IMR-90 (cell line): ENCODE data around the gene SELENOM. TPM values are rescaled to one million over a fixed set of nuclear protein-coding genes. Genes with fewer than 3 reads are reported as not detected.
A peak's percentile ranks its signal among the peaks of the same experiment; 100 is the strongest.

ENCODE experiments used
- ATAC-seq: fragments of 200-7000 bp; cut with Tn5 transposase; 2 replicates; pipeline ENCODE4 v1.9.1; 2020; ENCODE audit warnings: low read depth, mild to moderate bottlenecking, moderate library complexity
- BruUV-seq: library from RNA; stranded (reverse); fragments of 400-500 nt; replicated peaks from 2 replicates; lab custom pipeline; 2021; lab: Mats Ljungman, UMichigan
- CTCF ChIA-PET: fragments of 300-600 bp; formaldehyde crosslinking; extraction: SDS; loops from one replicate; lab custom pipeline; 2021; ENCODE audit warnings: antibody characterized with exemption; lab: Yijun Ruan, JAX
- POLR2A ChIA-PET: fragments of 300-600 bp; sonication (Branson Sonifier 250); formaldehyde crosslinking; loops from one replicate; lab custom pipeline; 2022; ENCODE audit warnings: antibody characterized with exemption; ENCODE audit not compliant: unreplicated experiment; lab: Charles Lee
- DNase-seq: peaks from one replicate; pipeline ENCODE4 v3.0.0; 2013
- H2AFZ ChIP-seq: replicated peaks from 2 replicates; pipeline ENCODE3; 2013; ENCODE audit warnings: low read length, mild to moderate bottlenecking; ENCODE audit not compliant: poor library complexity
- H2AK5ac ChIP-seq: 2 replicates; pipeline ENCODE4 v1.6.1; 2013; ENCODE audit warnings: low read depth, low read length, inconsistent platforms
- H2AK9ac ChIP-seq: replicated peaks from 2 replicates; pipeline ENCODE3; 2013; ENCODE audit warnings: mild to moderate bottlenecking, low read depth, low read length, moderate library complexity; ENCODE audit not compliant: poor library complexity
- H2BK120ac ChIP-seq: 2 replicates; pipeline ENCODE4 v1.6.1; 2013; ENCODE audit warnings: low read depth, low read length, inconsistent platforms
- H2BK15ac ChIP-seq: 3 replicates; pipeline ENCODE4 v1.6.1; 2013; ENCODE audit warnings: low read depth, low read length, inconsistent platforms
- H2BK20ac ChIP-seq: 2 replicates; pipeline ENCODE4 v1.6.1; 2013; ENCODE audit warnings: low read depth, mild to moderate bottlenecking, inconsistent platforms, low read length, moderate library complexity
- H2BK5ac ChIP-seq: 2 replicates; pipeline ENCODE4 v1.6.1; 2013; ENCODE audit warnings: mild to moderate bottlenecking, low read depth, low read length, inconsistent platforms; ENCODE audit not compliant: poor library complexity, severe bottlenecking
- H3K14ac ChIP-seq: replicated peaks from 2 replicates; pipeline ENCODE4 v1.6.1; 2013; ENCODE audit warnings: low read depth, low read length, inconsistent platforms
- H3K18ac ChIP-seq: 2 replicates; pipeline ENCODE4 v1.6.1; 2013; ENCODE audit warnings: low read depth, low read length, control low read depth
- H3K23ac ChIP-seq: 2 replicates; pipeline ENCODE4 v1.6.1; 2013; ENCODE audit warnings: low read depth, low read length, inconsistent platforms
- H3K27ac ChIP-seq: 2 replicates; pipeline ENCODE4 v1.5.1; 2013; ENCODE audit warnings: mild to moderate bottlenecking, control low read depth, low read length; ENCODE audit not compliant: insufficient read depth
- H3K27me3 ChIP-seq: 2 replicates; pipeline ENCODE4 v1.6.1; 2013; ENCODE audit warnings: low read length; ENCODE audit not compliant: control insufficient read depth, insufficient read depth
- H3K36me3 ChIP-seq: 2 replicates; pipeline ENCODE4 v1.6.1; 2013; ENCODE audit warnings: low read length, mixed read lengths; ENCODE audit not compliant: control insufficient read depth, insufficient read depth
- H3K4ac ChIP-seq: 2 replicates; pipeline ENCODE4 v1.6.1; 2013; ENCODE audit warnings: low read depth, low read length, inconsistent platforms
- H3K4me1 ChIP-seq: 2 replicates; pipeline ENCODE4 v1.6.1; 2013; ENCODE audit warnings: low read length, mixed read lengths; ENCODE audit not compliant: control insufficient read depth, insufficient read depth
- H3K4me2 ChIP-seq: 2 replicates; pipeline ENCODE4 v1.6.1; 2013; ENCODE audit warnings: low read depth, mild to moderate bottlenecking, control low read depth, low read length, moderate library complexity
- H3K4me3 ChIP-seq: 2 replicates; pipeline ENCODE4 v1.5.1; 2013; ENCODE audit warnings: low read depth, mild to moderate bottlenecking, control low read depth, low read length, moderate library complexity; ENCODE audit not compliant: insufficient read depth
- H3K56ac ChIP-seq: 2 replicates; pipeline ENCODE4 v1.6.1; 2013; ENCODE audit warnings: low read length, inconsistent platforms; ENCODE audit not compliant: insufficient read depth; ENCODE audit errors: extremely low read depth
- H3K79me1 ChIP-seq, 2 experiments: 2 replicates each; pipeline ENCODE4 v1.6.1; 2013; ENCODE audit warnings: low read length in 2 of 2, inconsistent platforms in 1 of 2, low read depth in 1 of 2
- H3K9ac ChIP-seq: 2 replicates; pipeline ENCODE4 v1.6.1; 2013; ENCODE audit warnings: low read depth, low read length, control low read depth
- H3K9me1 ChIP-seq: 2 replicates; pipeline ENCODE4 v1.6.1; 2013; ENCODE audit warnings: low read length, inconsistent platforms; ENCODE audit not compliant: insufficient read depth
- H3K9me3 ChIP-seq: 2 replicates; pipeline ENCODE4 v1.6.1; 2013; ENCODE audit warnings: low read length; ENCODE audit not compliant: control insufficient read depth, insufficient read depth
- H4K20me1 ChIP-seq: 2 replicates; pipeline ENCODE4 v1.6.1; 2013; ENCODE audit warnings: low read length, inconsistent platforms; ENCODE audit not compliant: insufficient read depth
- H4K5ac ChIP-seq: 2 replicates; pipeline ENCODE4 v1.6.1; 2013; ENCODE audit warnings: mild to moderate bottlenecking, low read depth, low read length, control low read depth
- H4K8ac ChIP-seq, 2 experiments: 2 replicates each; pipeline ENCODE4 v1.6.1; 2013; ENCODE audit warnings: low read depth in 2 of 2, low read length in 2 of 2, control low read depth in 1 of 2, inconsistent platforms in 1 of 2
- H4K91ac ChIP-seq: 2 replicates; pipeline ENCODE4 v1.6.1; 2013; ENCODE audit warnings: low read depth, low read length, inconsistent platforms; ENCODE audit not compliant: insufficient read depth
- BHLHE40 ChIP-seq: fragments of 150-350 bp; IDR thresholded peaks from 2 replicates; pipeline ENCODE4 v1.6.1; 2016; ENCODE audit warnings: mild to moderate bottlenecking, low read depth, low read length
- CEBPB ChIP-seq: IDR thresholded peaks from 2 replicates; pipeline ENCODE4 v1.6.1; 2012; ENCODE audit warnings: low read depth, low read length, improper control_type of control experiment
- CHD1 ChIP-seq: IDR thresholded peaks from 2 replicates; pipeline ENCODE4 v1.6.1; 2012; ENCODE audit warnings: low read depth, low read length, improper control_type of control experiment
- FOS ChIP-seq: fragments of 150-350 bp; IDR thresholded peaks from 2 replicates; pipeline ENCODE4 v1.6.1; 2016; ENCODE audit warnings: low read depth, low read length
- MAFK ChIP-seq: IDR thresholded peaks from 2 replicates; pipeline ENCODE4 v1.6.1; 2012; ENCODE audit warnings: low read depth, low read length, improper control_type of control experiment
- MAZ ChIP-seq: IDR thresholded peaks from 2 replicates; pipeline ENCODE4 v1.6.1; 2012; ENCODE audit warnings: low read depth, mild to moderate bottlenecking, low read length, improper control_type of control experiment, moderate library complexity, borderline replicate concordance
- MXI1 ChIP-seq: IDR thresholded peaks from 2 replicates; pipeline ENCODE4 v1.6.1; 2012; ENCODE audit warnings: low read depth, mild to moderate bottlenecking, low read length, moderate library complexity, borderline replicate concordance
- NFE2L2 ChIP-seq: fragments of 150-350 bp; IDR thresholded peaks from 2 replicates; pipeline ENCODE4 v1.6.1; 2016; ENCODE audit warnings: low read depth, mild to moderate bottlenecking, low read length
- RAD21 ChIP-seq: IDR thresholded peaks from 2 replicates; pipeline ENCODE4 v1.6.1; 2012; ENCODE audit warnings: low read length, improper control_type of control experiment
- RCOR1 ChIP-seq: IDR thresholded peaks from 2 replicates; pipeline ENCODE4 v1.6.1; 2012; ENCODE audit warnings: mild to moderate bottlenecking, low read length, improper control_type of control experiment; ENCODE audit not compliant: insufficient replicate concordance
- RFX5 ChIP-seq: IDR thresholded peaks from 2 replicates; pipeline ENCODE4 v1.8.0; 2012; ENCODE audit warnings: low read depth, mild to moderate bottlenecking, low read length, moderate library complexity
- SMC3 ChIP-seq: fragments of 150-350 bp; IDR thresholded peaks from 2 replicates; pipeline ENCODE4 v1.6.1; 2016; ENCODE audit warnings: low read depth, mild to moderate bottlenecking, antibody characterized with exemption, low read length, moderate library complexity
- WGBS, 2 experiments: methylation state at CpG; one replicate each; pipeline versions ENCODE4 v1.1.5 to v1.1.7; 2013; ENCODE audit warnings: missing lambda C conversion rate in 2 of 2; ENCODE audit not compliant: insufficient read length in 1 of 2; ENCODE audit errors: extremely low coverage in 2 of 2; 5-methylcytosine and 5-hydroxymethylcytosine counted together
- dilution Hi-C: fragments of 300-500 bp; cut with HindIII; formaldehyde crosslinking; loops from one replicate; pipeline ENCODE4 v1.14.3; 2018; ENCODE audit warnings: low sequenced_read_pairs; ENCODE audit not compliant: unreplicated experiment
- in situ Hi-C: fragments of 300-500 bp; cut with MboI; formaldehyde crosslinking; loops from 3 replicates; pipeline ENCODE4 v1.14.3; 2019; ENCODE audit warnings: low sequenced_read_pairs, inconsistent platforms, mixed read lengths
- intact Hi-C: fragments of 100-400 bp; cut with micrococcal nuclease; formaldehyde crosslinking; loops from 2 replicates; pipeline ENCODE4 v1.10.0; 2022
- polyA plus RNA-seq, 3 experiments: library from polyadenylated mRNA; depleted of rRNA; stranded (reverse); fragments of >200 nt; gene quantifications; 2 replicates each; pipeline ENCODE4 v1.2.3, GENCODE V29; 2012; ENCODE audit warnings: low replicate concordance in 1 of 3
- total RNA-seq: library from RNA; depleted of rRNA; stranded (reverse); fragments of >200 nt; gene quantifications from 2 replicates; pipeline ENCODE4 v1.2.3, GENCODE V29; 2012
- TF ChIP-seq, protein P1 (sequence below): fragments of 150-350 bp; IDR thresholded peaks from 2 replicates; pipeline ENCODE4 v1.6.1; 2017; ENCODE audit warnings: mild to moderate bottlenecking, antibody characterized with exemption, low read length, low read depth
- TF ChIP-seq, protein P2 (sequence below): fragments of 150-350 bp; IDR thresholded peaks from 2 replicates; pipeline ENCODE4 v1.6.1; 2016; ENCODE audit warnings: low read depth, mild to moderate bottlenecking, low read length, moderate library complexity, borderline replicate concordance

Gene SELENOM
- total and polyA plus RNA-seq, 2 of the 4 experiments (the other 2 are of a cell fraction) = 46.2 to 270 TPM

DNA sequence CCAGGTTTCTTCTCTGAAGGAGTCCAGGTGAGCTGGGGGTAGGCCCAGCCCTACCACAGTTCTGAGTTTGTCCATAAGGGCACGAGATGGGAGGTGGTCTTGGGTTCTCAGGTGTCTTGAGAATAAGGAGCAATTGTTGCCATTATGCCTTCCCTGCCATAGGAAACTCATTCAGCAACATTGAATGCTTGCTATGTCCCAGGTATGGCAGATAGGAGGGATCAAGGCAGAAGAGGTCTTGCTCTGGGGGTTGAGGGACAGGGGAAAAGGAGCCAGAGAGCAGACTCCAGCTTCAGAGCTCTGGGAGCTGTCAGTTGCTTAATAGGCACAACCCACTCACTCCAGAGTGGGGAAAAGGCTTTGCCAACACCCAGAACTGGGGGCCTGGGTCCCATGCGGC, 4.3 kb downstream of the SELENOM start:
- Histone ChIP-seq H4K91ac (peak overlapping the region; percentile 90), H2BK120ac (peak overlapping the region; percentile 89), H2AFZ (no peak overlapping the region), H3K36me3 (peaks cover 51% of the 10 kb centered on the region), H3K4me2 (no peak overlapping the region; the same call in 1 of the 2 replicates), H3K9ac (peak overlapping the region; percentile 26), H3K18ac (peak overlapping the region; percentile 62), H3K4me3 (no peak overlapping the region), H3K14ac (peak overlapping the region; percentile 97), H2BK20ac (peak overlapping the region; percentile 55), H3K79me1 (peaks cover 18 to 70% of the 10 kb centered on the region in 2 experiments; a peak in 3 of 4 replicates), H4K5ac (peak overlapping the region; percentile 74), H4K20me1 (peaks cover 25% of the 10 kb centered on the region), H3K4ac (peak overlapping the region; percentile 96), H3K56ac (peak overlapping the region; percentile 73), H3K4me1 (peaks cover 55% of the 10 kb centered on the region), H2AK5ac (peak overlapping the region; percentile 97), H2BK15ac (peak overlapping the region; percentile 81; the same call in 2 of the 3 replicates), H2BK5ac (peak overlapping the region; percentile 76), H4K8ac (peak overlapping the region; percentile 56 to 85), H3K23ac (peak overlapping the region; percentile 90), H3K9me1 (peaks cover 25% of the 10 kb centered on the region), H3K9me3 (no peaks in the 10 kb centered on the region), H3K27ac (peak overlapping the region; percentile 40), H2AK9ac (peak overlapping the region; percentile 85), H3K27me3 (no peaks in the 10 kb centered on the region)
- intact Hi-C loops = no loop called here
- TF ChIP-seq RFX5 = no peak
- TF ChIP-seq BHLHE40 = no peak
- no peak for TF ChIP-seq MAFK
- no peak for TF ChIP-seq SMC3
- TF ChIP-seq NFE2L2 = no peak
- no peak for TF ChIP-seq MXI1
- no peak for TF ChIP-seq RCOR1
- TF ChIP-seq, protein P1, sequence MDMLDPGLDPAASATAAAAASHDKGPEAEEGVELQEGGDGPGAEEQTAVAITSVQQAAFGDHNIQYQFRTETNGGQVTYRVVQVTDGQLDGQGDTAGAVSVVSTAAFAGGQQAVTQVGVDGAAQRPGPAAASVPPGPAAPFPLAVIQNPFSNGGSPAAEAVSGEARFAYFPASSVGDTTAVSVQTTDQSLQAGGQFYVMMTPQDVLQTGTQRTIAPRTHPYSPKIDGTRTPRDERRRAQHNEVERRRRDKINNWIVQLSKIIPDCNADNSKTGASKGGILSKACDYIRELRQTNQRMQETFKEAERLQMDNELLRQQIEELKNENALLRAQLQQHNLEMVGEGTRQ = no peak
- TF ChIP-seq FOS = no peak
- TF ChIP-seq MAZ = no peak
- TF ChIP-seq CHD1 = no peak; the same call in 1 of the 2 replicates
- TF ChIP-seq RAD21 = no peak
- no peak; the same call in 1 of the 2 replicates for TF ChIP-seq CEBPB
- TF ChIP-seq, protein P2, sequence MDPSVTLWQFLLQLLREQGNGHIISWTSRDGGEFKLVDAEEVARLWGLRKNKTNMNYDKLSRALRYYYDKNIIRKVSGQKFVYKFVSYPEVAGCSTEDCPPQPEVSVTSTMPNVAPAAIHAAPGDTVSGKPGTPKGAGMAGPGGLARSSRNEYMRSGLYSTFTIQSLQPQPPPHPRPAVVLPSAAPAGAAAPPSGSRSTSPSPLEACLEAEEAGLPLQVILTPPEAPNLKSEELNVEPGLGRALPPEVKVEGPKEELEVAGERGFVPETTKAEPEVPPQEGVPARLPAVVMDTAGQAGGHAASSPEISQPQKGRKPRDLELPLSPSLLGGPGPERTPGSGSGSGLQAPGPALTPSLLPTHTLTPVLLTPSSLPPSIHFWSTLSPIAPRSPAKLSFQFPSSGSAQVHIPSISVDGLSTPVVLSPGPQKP = no peak
- DNase-seq (no peak), ATAC-seq (no peak)
- 80% methylated on average over 1 of the region's 2 CpGs; no CpG with 5 or more reads in 1 of the 2 experiments for WGBS, 2 experiments
- no TSS peak for BruUV-seq
- POLR2A ChIA-PET = interaction anchor here (0.5 kb wide), 1 partner anchor 8 kb away, joined by 10 read pairs; no protein-coding TSS in a partner anchor
- CTCF ChIA-PET = interaction anchor here (0.5 to 1.0 kb wide), 2 partner anchors 21 to 60 kb away, joined by 3 read pairs; no protein-coding TSS in a partner anchor
- dilution Hi-C loops = no loop called here
- in situ Hi-C loops = no loop called here
